ENCODE results near the gene HAL.
A peak's percentile ranks its signal among the peaks of the same experiment; 100 is the strongest.

The HAL gene

GRCh38 chr12:95996034-95996658 is at the start of gene HAL:
TSS of gene HAL (minus strand) at chr12:95996344. CDS start at chr12:95995910, 434 bp downstream.
- DNase-seq = no peak

- DNase-seq = no peak
These were observed 49.4 kb upstream of the HAL start for GRCh38 chr12:96045566-96045965.

GRCh38 chr12:96044943-96045290 is 48.8 kb upstream of the HAL start:
- no peak for DNase-seq

GRCh38 chr12:96044017-96044942 is 48.1 kb upstream of the HAL start:
- DNase-seq = no peak

GRCh38 chr12:96041181-96041580 is 45.0 kb upstream of the HAL start:
- DNase-seq = no peak

- no peak for DNase-seq
These were observed 44.4 kb upstream of the HAL start for GRCh38 chr12:96040305-96041133.

GRCh38 chr12:96039516-96039915 is 43.4 kb upstream of the HAL start:
- DNase-seq = no peak

GRCh38 chr12:96036765-96037455 is 40.8 kb upstream of the HAL start:
- no peak for DNase-seq

GRCh38 chr12:96035283-96036236 is 39.4 kb upstream of the HAL start, which contains the start of gene LTA4H:
TSS of gene LTA4H (minus strand) at chr12:96035587. CDS start at chr12:96035519, 68 bp downstream.
- peak; percentile 99 for DNase-seq

GRCh38 chr12:96034621-96035282 is 38.6 kb upstream of the HAL start:
- DNase-seq = no peak

- DNase-seq = no peak
These were observed 37.6 kb upstream of the HAL start for GRCh38 chr12:96033549-96034389.

GRCh38 chr12:96029826-96030225 is 33.7 kb upstream of the HAL start:
- DNase-seq = no peak

- DNase-seq = no peak
These were observed 32.4 kb upstream of the HAL start for GRCh38 chr12:96028538-96028937.

- no peak for DNase-seq
These were observed 30.2 kb upstream of the HAL start for GRCh38 chr12:96026331-96026730.

- no peak for DNase-seq
These were observed 29.4 kb upstream of the HAL start for GRCh38 chr12:96025518-96025917.

- DNase-seq = no peak
These were observed 24.3 kb upstream of the HAL start for GRCh38 chr12:96020314-96021003.

- DNase-seq = no peak
These were observed 19.5 kb upstream of the HAL start for GRCh38 chr12:96015672-96016071.

GRCh38 chr12:96014943-96015599 is 18.9 kb upstream of the HAL start:
- DNase-seq = no peak

- no peak for DNase-seq
These were observed 11.6 kb upstream of the HAL start for GRCh38 chr12:96007729-96008128.
